C4-2B (cell line): ENCODE data around the gene LCN15.

Source experiments
- CTCF ChIP-seq: fragments of 450-650 bp; conservative IDR thresholded peaks from 2 replicates; pipeline ENCODE4 v1.5.1; 2017; ENCODE audit warnings: mild to moderate bottlenecking
- ZFX ChIP-seq: fragments of 450-650 bp; IDR thresholded peaks from 2 replicates; pipeline ENCODE4 v1.6.1; 2017

GRCh38 chr9:136763649-136764035 lies 676 bp downstream of the LCN15 start:
- no peak for TF ChIP-seq CTCF
- TF ChIP-seq ZFX, result no peak
